Left forelimb (tissue), 1 donor: ENCODE data around the gene SHLD1.

ENCODE experiments used
- DNase-seq: peaks from one replicate; pipeline ENCODE4 v3.0.0-alpha.2; 2018; ENCODE audit warnings: low spot score

Gene SHLD1

GRCh38 chr20:5848711-5849505, 98.7 kb downstream of the SHLD1 start:
- DNase-seq, result no peak

GRCh38 chr20:5855939-5856338, 105.7 kb downstream of the SHLD1 start:
- no peak for DNase-seq

- no peak for DNase-seq
Observed at GRCh38 chr20:5859608-5860007, 109.4 kb downstream of the SHLD1 start.

- DNase-seq, result no peak
Observed at GRCh38 chr20:5862703-5863039, 112.5 kb downstream of the SHLD1 start.

GRCh38 chr20:5863040-5863833, 113.0 kb downstream of the SHLD1 start:
- no peak for DNase-seq

GRCh38 chr20:5864428-5864827, 114.2 kb downstream of the SHLD1 start:
- DNase-seq, result no peak

- DNase-seq, result no peak
Observed at GRCh38 chr20:5864873-5865587, 114.8 kb downstream of the SHLD1 start.

- DNase-seq, result no peak
Observed at GRCh38 chr20:5865604-5866003, 115.4 kb downstream of the SHLD1 start.

GRCh38 chr20:5870568-5870981, 120.4 kb downstream of the SHLD1 start:
- no peak for DNase-seq

- no peak for DNase-seq
Observed at GRCh38 chr20:5871459-5872410, 121.5 kb downstream of the SHLD1 start.

GRCh38 chr20:5877128-5877527, 126.9 kb downstream of the SHLD1 start:
- DNase-seq, result no peak

- DNase-seq, result no peak
Observed at GRCh38 chr20:5880326-5880725, 130.1 kb downstream of the SHLD1 start.

- no peak for DNase-seq
Observed at GRCh38 chr20:5881703-5882102, 131.5 kb downstream of the SHLD1 start.

GRCh38 chr20:5882166-5882565, 132.0 kb downstream of the SHLD1 start:
- DNase-seq, result no peak

GRCh38 chr20:5884465-5885335, 134.5 kb downstream of the SHLD1 start:
- DNase-seq, result no peak

- no peak for DNase-seq
Observed at GRCh38 chr20:5885866-5886265, 135.7 kb downstream of the SHLD1 start.

GRCh38 chr20:5886788-5887187, 136.6 kb downstream of the SHLD1 start:
- no peak for DNase-seq

- DNase-seq, result no peak
Observed at GRCh38 chr20:5887386-5887785, 137.2 kb downstream of the SHLD1 start.

- no peak for DNase-seq
Observed at GRCh38 chr20:5888041-5888440, 137.8 kb downstream of the SHLD1 start.

- no peak for DNase-seq
Observed at GRCh38 chr20:5890773-5891441, 140.7 kb downstream of the SHLD1 start.
